IMR-90 (cell line): ENCODE measurements around the gene CLBA1. TPM values are rescaled to one million over a fixed set of nuclear protein-coding genes. Genes with fewer than 3 reads are reported as not detected.

Experiments used
- ATAC-seq: fragments of 200-7000 bp; cut with Tn5 transposase; 2 replicates; pipeline ENCODE4 v1.9.1; 2020; ENCODE audit warnings: low read depth, mild to moderate bottlenecking, moderate library complexity
- BruUV-seq: library from RNA; stranded (reverse); fragments of 400-500 nt; replicated peaks from 2 replicates; lab custom pipeline; 2021; lab: Mats Ljungman, UMichigan
- CTCF ChIA-PET: fragments of 300-600 bp; formaldehyde crosslinking; extraction: SDS; loops from one replicate; lab custom pipeline; 2021; ENCODE audit warnings: antibody characterized with exemption; lab: Yijun Ruan, JAX
- POLR2A ChIA-PET: fragments of 300-600 bp; sonication (Branson Sonifier 250); formaldehyde crosslinking; loops from one replicate; lab custom pipeline; 2022; ENCODE audit warnings: antibody characterized with exemption; ENCODE audit not compliant: unreplicated experiment; lab: Charles Lee
- DNase-seq: peaks from one replicate; pipeline ENCODE4 v3.0.0; 2013
- H2AFZ ChIP-seq: replicated peaks from 2 replicates; pipeline ENCODE3; 2013; ENCODE audit warnings: low read length, mild to moderate bottlenecking; ENCODE audit not compliant: poor library complexity
- H2AK5ac ChIP-seq: 2 replicates; pipeline ENCODE4 v1.6.1; 2013; ENCODE audit warnings: low read depth, low read length, inconsistent platforms
- H2AK9ac ChIP-seq: replicated peaks from 2 replicates; pipeline ENCODE3; 2013; ENCODE audit warnings: mild to moderate bottlenecking, low read depth, low read length, moderate library complexity; ENCODE audit not compliant: poor library complexity
- H2BK120ac ChIP-seq: 2 replicates; pipeline ENCODE4 v1.6.1; 2013; ENCODE audit warnings: low read depth, low read length, inconsistent platforms
- H2BK15ac ChIP-seq: 3 replicates; pipeline ENCODE4 v1.6.1; 2013; ENCODE audit warnings: low read depth, low read length, inconsistent platforms
- H2BK20ac ChIP-seq: 2 replicates; pipeline ENCODE4 v1.6.1; 2013; ENCODE audit warnings: low read depth, mild to moderate bottlenecking, inconsistent platforms, low read length, moderate library complexity
- H2BK5ac ChIP-seq: 2 replicates; pipeline ENCODE4 v1.6.1; 2013; ENCODE audit warnings: mild to moderate bottlenecking, low read depth, low read length, inconsistent platforms; ENCODE audit not compliant: poor library complexity, severe bottlenecking
- H3K14ac ChIP-seq: replicated peaks from 2 replicates; pipeline ENCODE4 v1.6.1; 2013; ENCODE audit warnings: low read depth, low read length, inconsistent platforms
- H3K18ac ChIP-seq: 2 replicates; pipeline ENCODE4 v1.6.1; 2013; ENCODE audit warnings: low read depth, low read length, control low read depth
- H3K23ac ChIP-seq: 2 replicates; pipeline ENCODE4 v1.6.1; 2013; ENCODE audit warnings: low read depth, low read length, inconsistent platforms
- H3K27ac ChIP-seq: 2 replicates; pipeline ENCODE4 v1.5.1; 2013; ENCODE audit warnings: mild to moderate bottlenecking, control low read depth, low read length; ENCODE audit not compliant: insufficient read depth
- H3K27me3 ChIP-seq: 2 replicates; pipeline ENCODE4 v1.6.1; 2013; ENCODE audit warnings: low read length; ENCODE audit not compliant: control insufficient read depth, insufficient read depth
- H3K36me3 ChIP-seq: 2 replicates; pipeline ENCODE4 v1.6.1; 2013; ENCODE audit warnings: low read length, mixed read lengths; ENCODE audit not compliant: control insufficient read depth, insufficient read depth
- H3K4ac ChIP-seq: 2 replicates; pipeline ENCODE4 v1.6.1; 2013; ENCODE audit warnings: low read depth, low read length, inconsistent platforms
- H3K4me1 ChIP-seq: 2 replicates; pipeline ENCODE4 v1.6.1; 2013; ENCODE audit warnings: low read length, mixed read lengths; ENCODE audit not compliant: control insufficient read depth, insufficient read depth
- H3K4me2 ChIP-seq: 2 replicates; pipeline ENCODE4 v1.6.1; 2013; ENCODE audit warnings: low read depth, mild to moderate bottlenecking, control low read depth, low read length, moderate library complexity
- H3K4me3 ChIP-seq: 2 replicates; pipeline ENCODE4 v1.5.1; 2013; ENCODE audit warnings: low read depth, mild to moderate bottlenecking, control low read depth, low read length, moderate library complexity; ENCODE audit not compliant: insufficient read depth
- H3K56ac ChIP-seq: 2 replicates; pipeline ENCODE4 v1.6.1; 2013; ENCODE audit warnings: low read length, inconsistent platforms; ENCODE audit not compliant: insufficient read depth; ENCODE audit errors: extremely low read depth
- H3K79me1 ChIP-seq, 2 experiments: 2 replicates each; pipeline ENCODE4 v1.6.1; 2013; ENCODE audit warnings: low read length in 2 of 2, inconsistent platforms in 1 of 2, low read depth in 1 of 2
- H3K9ac ChIP-seq: 2 replicates; pipeline ENCODE4 v1.6.1; 2013; ENCODE audit warnings: low read depth, low read length, control low read depth
- H3K9me1 ChIP-seq: 2 replicates; pipeline ENCODE4 v1.6.1; 2013; ENCODE audit warnings: low read length, inconsistent platforms; ENCODE audit not compliant: insufficient read depth
- H3K9me3 ChIP-seq: 2 replicates; pipeline ENCODE4 v1.6.1; 2013; ENCODE audit warnings: low read length; ENCODE audit not compliant: control insufficient read depth, insufficient read depth
- H4K20me1 ChIP-seq: 2 replicates; pipeline ENCODE4 v1.6.1; 2013; ENCODE audit warnings: low read length, inconsistent platforms; ENCODE audit not compliant: insufficient read depth
- H4K5ac ChIP-seq: 2 replicates; pipeline ENCODE4 v1.6.1; 2013; ENCODE audit warnings: mild to moderate bottlenecking, low read depth, low read length, control low read depth
- H4K8ac ChIP-seq, 2 experiments: 2 replicates each; pipeline ENCODE4 v1.6.1; 2013; ENCODE audit warnings: low read depth in 2 of 2, low read length in 2 of 2, control low read depth in 1 of 2, inconsistent platforms in 1 of 2
- H4K91ac ChIP-seq: 2 replicates; pipeline ENCODE4 v1.6.1; 2013; ENCODE audit warnings: low read depth, low read length, inconsistent platforms; ENCODE audit not compliant: insufficient read depth
- BHLHE40 ChIP-seq: fragments of 150-350 bp; IDR thresholded peaks from 2 replicates; pipeline ENCODE4 v1.6.1; 2016; ENCODE audit warnings: mild to moderate bottlenecking, low read depth, low read length
- CEBPB ChIP-seq: IDR thresholded peaks from 2 replicates; pipeline ENCODE4 v1.6.1; 2012; ENCODE audit warnings: low read depth, low read length, improper control_type of control experiment
- CHD1 ChIP-seq: IDR thresholded peaks from 2 replicates; pipeline ENCODE4 v1.6.1; 2012; ENCODE audit warnings: low read depth, low read length, improper control_type of control experiment
- CTCF ChIP-seq: conservative IDR thresholded peaks from 2 replicates; pipeline ENCODE4 v1.5.1; 2012; ENCODE audit warnings: mild to moderate bottlenecking, low read depth, low read length, improper control_type of control experiment
- ELK1 ChIP-seq: fragments of 150-350 bp; IDR thresholded peaks from 2 replicates; pipeline ENCODE4 v1.6.1; 2016; ENCODE audit warnings: low read depth, mild to moderate bottlenecking, low read length, moderate library complexity, borderline replicate concordance
- MAFK ChIP-seq: IDR thresholded peaks from 2 replicates; pipeline ENCODE4 v1.6.1; 2012; ENCODE audit warnings: low read depth, low read length, improper control_type of control experiment
- MAZ ChIP-seq: IDR thresholded peaks from 2 replicates; pipeline ENCODE4 v1.6.1; 2012; ENCODE audit warnings: low read depth, mild to moderate bottlenecking, low read length, improper control_type of control experiment, moderate library complexity, borderline replicate concordance
- MXI1 ChIP-seq: IDR thresholded peaks from 2 replicates; pipeline ENCODE4 v1.6.1; 2012; ENCODE audit warnings: low read depth, mild to moderate bottlenecking, low read length, moderate library complexity, borderline replicate concordance
- NFE2L2 ChIP-seq: fragments of 150-350 bp; IDR thresholded peaks from 2 replicates; pipeline ENCODE4 v1.6.1; 2016; ENCODE audit warnings: low read depth, mild to moderate bottlenecking, low read length
- POLR2A ChIP-seq: IDR thresholded peaks from 2 replicates; pipeline ENCODE4 v1.6.1; 2012; ENCODE audit warnings: mild to moderate bottlenecking, low read depth, low read length
- RAD21 ChIP-seq: IDR thresholded peaks from 2 replicates; pipeline ENCODE4 v1.6.1; 2012; ENCODE audit warnings: low read length, improper control_type of control experiment
- RFX5 ChIP-seq: IDR thresholded peaks from 2 replicates; pipeline ENCODE4 v1.8.0; 2012; ENCODE audit warnings: low read depth, mild to moderate bottlenecking, low read length, moderate library complexity
- USF2 ChIP-seq: fragments of 150-350 bp; IDR thresholded peaks from 2 replicates; pipeline ENCODE4 v1.6.1; 2017; ENCODE audit warnings: mild to moderate bottlenecking, antibody characterized with exemption, low read length, low read depth
- WGBS, 2 experiments: methylation state at CpG; one replicate each; pipeline versions ENCODE4 v1.1.5 to v1.1.7; 2013; ENCODE audit warnings: missing lambda C conversion rate in 2 of 2; ENCODE audit not compliant: insufficient read length in 1 of 2; ENCODE audit errors: extremely low coverage in 2 of 2; 5-methylcytosine and 5-hydroxymethylcytosine counted together
- dilution Hi-C: fragments of 300-500 bp; cut with HindIII; formaldehyde crosslinking; loops from one replicate; pipeline ENCODE4 v1.14.3; 2018; ENCODE audit warnings: low sequenced_read_pairs; ENCODE audit not compliant: unreplicated experiment
- in situ Hi-C: fragments of 300-500 bp; cut with MboI; formaldehyde crosslinking; loops from 3 replicates; pipeline ENCODE4 v1.14.3; 2019; ENCODE audit warnings: low sequenced_read_pairs, inconsistent platforms, mixed read lengths
- intact Hi-C: fragments of 100-400 bp; cut with micrococcal nuclease; formaldehyde crosslinking; loops from 2 replicates; pipeline ENCODE4 v1.10.0; 2022
- polyA plus RNA-seq, 3 experiments: library from polyadenylated mRNA; depleted of rRNA; stranded (reverse); fragments of >200 nt; gene quantifications; 2 replicates each; pipeline ENCODE4 v1.2.3, GENCODE V29; 2012; ENCODE audit warnings: low replicate concordance in 1 of 3
- total RNA-seq: library from RNA; depleted of rRNA; stranded (reverse); fragments of >200 nt; gene quantifications from 2 replicates; pipeline ENCODE4 v1.2.3, GENCODE V29; 2012

Gene CLBA1
- total and polyA plus RNA-seq, 2 of the 4 experiments (the other 2 are of a cell fraction), result 2.7 to 6.2 TPM

GRCh38 chr14:104977681-104978653 is 7.6 kb upstream of the CLBA1 start, which contains the start of gene AHNAK2:
Gene AHNAK2, minus strand, starts transcription at chr14:104978374. Its CDS starts 137 bp downstream, at chr14:104978237.
- no peak within 1 kb of the TSS for H3K27ac ChIP-seq
- H2AK9ac ChIP-seq, result peak within 1 kb of the TSS; percentile 70
- H3K14ac ChIP-seq, result peak within 1 kb of the TSS; percentile 81
- H3K18ac ChIP-seq, result no peak within 1 kb of the TSS
- peak; percentile 90 for ATAC-seq
- WGBS, 2 experiments, result 6% methylated on average over 73 of the region's 111 CpGs; no CpG with 5 or more reads in 1 of the 2 experiments
- H2AFZ ChIP-seq, result peak within 1 kb of the TSS; percentile 84
- ChIA-PET CTCF (interaction anchor here (1.3 kb wide), 1 partner anchor 67 kb away, joined by 4 read pairs; no protein-coding TSS in a partner anchor), POLR2A (interaction anchor here (0.6 kb wide), 1 partner anchor 10 kb away, joined by 3 read pairs; no protein-coding TSS in a partner anchor)
- H3K79me1 ChIP-seq, result peaks cover 0 to under 1% of the 10 kb centered on the region in 2 experiments; a peak in 1 of 4 replicates
- 0 out of 2 replicates have a peak, but pooled peaks cover 3% of the 10 kb centered on the region for H4K20me1 ChIP-seq
- dilution Hi-C loops, result no loop called here
- peak within 1 kb of the TSS; percentile 74 for H3K4me2 ChIP-seq
- H2BK120ac ChIP-seq, result no peak within 1 kb of the TSS
- in situ Hi-C loops, result no loop called here
- no peak within 1 kb of the TSS for H2BK20ac ChIP-seq
- 0 out of 4 replicates have a peak within 1 kb of the TSS, but pooled peaks of 1 of the 2 experiments have one; percentile 60 for H4K8ac ChIP-seq
- H3K4ac ChIP-seq, result peak within 1 kb of the TSS; percentile 29
- no peak within 1 kb of the TSS for H4K5ac ChIP-seq
- DNase-seq, result peak; percentile 67
- no TSS peak for BruUV-seq
- intact Hi-C loops, result loop anchor here (2.0 kb wide), 1 partner anchor 43 kb away; the partner anchor contains the start of gene CDCA4
- peak within 1 kb of the TSS; percentile 41 for H3K4me3 ChIP-seq
- H3K9me1 ChIP-seq, result peaks cover 9% of the 10 kb centered on the region; the same call in 1 of the 2 replicates
- H3K56ac ChIP-seq, result no peak within 1 kb of the TSS
- no peak within 1 kb of the TSS for H4K91ac ChIP-seq
- no peak within 1 kb of the TSS for H2BK5ac ChIP-seq
- H2BK15ac ChIP-seq, result no peak within 1 kb of the TSS
- H3K23ac ChIP-seq, result peak within 1 kb of the TSS; percentile 82
- peak within 1 kb of the TSS; percentile 24; the same call in 1 of the 2 replicates for H3K9ac ChIP-seq
- H2AK5ac ChIP-seq, result peak within 1 kb of the TSS; percentile 39; the same call in 1 of the 2 replicates
- no peaks in the 10 kb centered on the region for H3K36me3 ChIP-seq
- peaks cover 24% of the 10 kb centered on the region for H3K4me1 ChIP-seq
- H3K9me3 ChIP-seq, result no peaks in the 10 kb centered on the region
- H3K27me3 ChIP-seq, result no peaks in the 10 kb centered on the region
- no peak for TF ChIP-seq MXI1
- no peak for TF ChIP-seq CHD1
- no peak for TF ChIP-seq NFE2L2
- no peak for TF ChIP-seq POLR2A
- TF ChIP-seq CEBPB, result no peak
- TF ChIP-seq CTCF, result no peak
- TF ChIP-seq RFX5, result no peak
- TF ChIP-seq ELK1, result no peak
- TF ChIP-seq MAFK, result no peak
- no peak for TF ChIP-seq RAD21
- no peak for TF ChIP-seq MAZ
- TF ChIP-seq BHLHE40, result no peak
- no peak for TF ChIP-seq USF2
